Caco-2 (cell line): Measurements from ENCODE around the gene DHH. TPM values are rescaled to one million over a fixed set of nuclear protein-coding genes. Genes with fewer than 3 reads are reported as not detected.

ENCODE experiments used
- BruUV-seq: library from RNA; stranded (reverse); fragments of 400-500 nt; replicated peaks from 2 replicates; lab custom pipeline; 2021; lab: Mats Ljungman, UMichigan
- CTCF ChIA-PET: fragments of 300-600 bp; sonication (Branson Sonifier 250); formaldehyde crosslinking; loops from one replicate; lab custom pipeline; 2022; ENCODE audit warnings: antibody characterized with exemption; lab: Charles Lee
- POLR2A ChIA-PET: fragments of 300-600 bp; sonication (Branson Sonifier 250); formaldehyde crosslinking; loops from one replicate; lab custom pipeline; 2022; ENCODE audit warnings: antibody characterized with exemption; lab: Charles Lee
- DNase-seq, 2 experiments: peaks; one replicate each; pipeline versions ENCODE4 v3.0.0 to v3.0.0-alpha.2; 2020 to 2022
- H3K27me3 ChIP-seq: replicated peaks from 2 replicates; pipeline ENCODE4 v1.6.0; 2011; ENCODE audit warnings: low read length; ENCODE audit not compliant: control insufficient read depth, insufficient read depth
- H3K36me3 ChIP-seq: 2 replicates; pipeline ENCODE4 v1.5.1; 2011; ENCODE audit warnings: low read length; ENCODE audit not compliant: control insufficient read depth, insufficient read depth
- H3K4me1 ChIP-seq: fragments of 250-450 bp; sonication (Bioruptor Pico); 2 replicates; pipeline ENCODE4 v1.5.1; 2020; ENCODE audit warnings: mild to moderate bottlenecking
- H3K4me3 ChIP-seq: 2 replicates; pipeline ENCODE4 v1.5.1; 2011; ENCODE audit warnings: low read depth, mild to moderate bottlenecking, control low read depth, low read length
- H3K9me3 ChIP-seq: fragments of 250-450 bp; sonication (Bioruptor Pico); 2 replicates; pipeline ENCODE4 v1.5.1; 2020; ENCODE audit warnings: mild to moderate bottlenecking, moderate library complexity
- H3K27ac Mint-ChIP-seq: one replicate; pipeline ENCODE4 v1.8.0; 2022; ENCODE audit warnings: mixed read lengths; ENCODE audit not compliant: unreplicated experiment
- H3K27me3 Mint-ChIP-seq: one replicate; pipeline ENCODE4 v1.8.0; 2022; ENCODE audit warnings: mixed read lengths; ENCODE audit not compliant: insufficient read depth, unreplicated experiment
- H3K36me3 Mint-ChIP-seq: one replicate; pipeline ENCODE4 v1.8.0; 2022; ENCODE audit warnings: mild to moderate bottlenecking, mixed read lengths; ENCODE audit not compliant: insufficient read depth, unreplicated experiment
- H3K4me1 Mint-ChIP-seq: one replicate; pipeline ENCODE4 v1.8.0; 2022; ENCODE audit warnings: low read depth, mixed read lengths; ENCODE audit not compliant: unreplicated experiment
- H3K4me3 Mint-ChIP-seq: one replicate; pipeline ENCODE4 v1.8.0; 2022; ENCODE audit warnings: mild to moderate bottlenecking, moderate library complexity, mixed read lengths; ENCODE audit not compliant: unreplicated experiment
- H3K9me3 Mint-ChIP-seq: one replicate; pipeline ENCODE4 v1.8.0; 2022; ENCODE audit warnings: mixed read lengths; ENCODE audit not compliant: unreplicated experiment
- CTCF ChIP-seq, 2 experiments: fragments of 200-600 bp in 1 of 2; IDR thresholded peaks; 1 replicate in 1 of 2; 2 replicates in 1 of 2; pipeline versions ENCODE4 v1.5.1 to v1.8.0; 2011 to 2022; ENCODE audit warnings: antibody characterized with exemption in 1 of 2, control low read depth in 1 of 2, inconsistent platforms in 1 of 2, low read depth in 1 of 2, low read length in 1 of 2, mild to moderate bottlenecking in 1 of 2, moderate library complexity in 1 of 2; ENCODE audit not compliant: insufficient read depth in 1 of 2, severe bottlenecking in 1 of 2, unreplicated experiment in 1 of 2
- intact Hi-C: fragments of 100-400 bp; cut with micrococcal nuclease; formaldehyde crosslinking; loops from one replicate; pipeline ENCODE4 v1.10.0; 2022; ENCODE audit not compliant: unreplicated experiment
- total RNA-seq: library from RNA; stranded (reverse); gene quantifications from 2 replicates; pipeline ENCODE4 v1.2.3, GENCODE V29; 2022

Gene DHH
- total RNA-seq, 1 experiment from 2014 or later: 0.16 TPM

- peaks cover 26% of the 10 kb centered on the region for H3K36me3 Mint-ChIP-seq
- Histone ChIP-seq H3K36me3 (peaks cover 6% of the 10 kb centered on the region), H3K4me3 (peak overlapping the region; percentile 91), H3K27me3 (no peaks in the 10 kb centered on the region), H3K9me3 (no peaks in the 10 kb centered on the region), H3K4me1 (peaks cover 17% of the 10 kb centered on the region)
- H3K4me1 Mint-ChIP-seq: peaks cover 16% of the 10 kb centered on the region
- peak overlapping the region; percentile 83 for H3K4me3 Mint-ChIP-seq
- no peaks in the 10 kb centered on the region for H3K9me3 Mint-ChIP-seq
- ChIA-PET POLR2A (no interaction called here), CTCF (interaction anchor here (0.7 to 1.1 kb wide), 3 partner anchors 10 to 22 kb away, joined by 3 to 4 read pairs (median 3); partner anchors contain the start of gene RHEBL1)
- intact Hi-C loops: no loop called here
- BruUV-seq: no TSS peak
- no peaks in the 10 kb centered on the region for H3K27me3 Mint-ChIP-seq
- TF ChIP-seq CTCF (IDR thresholded peaks at IDR 0.05; ENCODE audit: insufficient read depth in 1 of 2, low read depth in 1 of 2, low read length in 1 of 2, severe bottlenecking in 1 of 2, unreplicated experiment in 1 of 2): no peak
- peak in 1 of 2 experiments; percentile 48 for DNase-seq
- peak overlapping the region; percentile 86 for H3K27ac Mint-ChIP-seq
These were observed 35.1 kb downstream of the DHH start for GRCh38 chr12:49059299-49060171.

- H3K9me3 Mint-ChIP-seq: no peaks in the 10 kb centered on the region
- ChIA-PET CTCF (interaction anchor here (0.7 to 1.1 kb wide), 2 partner anchors 15 to 22 kb away, joined by 3 read pairs; no protein-coding TSS in a partner anchor), POLR2A (no interaction called here)
- Histone ChIP-seq H3K4me3 (peak overlapping the region; percentile 91), H3K9me3 (no peaks in the 10 kb centered on the region), H3K36me3 (peaks cover 7% of the 10 kb centered on the region), H3K27me3 (no peaks in the 10 kb centered on the region), H3K4me1 (peaks cover 17% of the 10 kb centered on the region)
- H3K27me3 Mint-ChIP-seq: no peaks in the 10 kb centered on the region
- H3K4me3 Mint-ChIP-seq: peak overlapping the region; percentile 83
- DNase-seq: no peak
- no peak for TF ChIP-seq CTCF (IDR thresholded peaks at IDR 0.05; ENCODE audit: insufficient read depth in 1 of 2, low read depth in 1 of 2, low read length in 1 of 2, severe bottlenecking in 1 of 2, unreplicated experiment in 1 of 2)
- H3K4me1 Mint-ChIP-seq: peaks cover 16% of the 10 kb centered on the region
- BruUV-seq: no TSS peak
- peaks cover 32% of the 10 kb centered on the region for H3K36me3 Mint-ChIP-seq
- H3K27ac Mint-ChIP-seq: peak overlapping the region; percentile 86
- intact Hi-C loops: no loop called here
These were observed 35.6 kb downstream of the DHH start for GRCh38 chr12:49059045-49059298.

DNA sequence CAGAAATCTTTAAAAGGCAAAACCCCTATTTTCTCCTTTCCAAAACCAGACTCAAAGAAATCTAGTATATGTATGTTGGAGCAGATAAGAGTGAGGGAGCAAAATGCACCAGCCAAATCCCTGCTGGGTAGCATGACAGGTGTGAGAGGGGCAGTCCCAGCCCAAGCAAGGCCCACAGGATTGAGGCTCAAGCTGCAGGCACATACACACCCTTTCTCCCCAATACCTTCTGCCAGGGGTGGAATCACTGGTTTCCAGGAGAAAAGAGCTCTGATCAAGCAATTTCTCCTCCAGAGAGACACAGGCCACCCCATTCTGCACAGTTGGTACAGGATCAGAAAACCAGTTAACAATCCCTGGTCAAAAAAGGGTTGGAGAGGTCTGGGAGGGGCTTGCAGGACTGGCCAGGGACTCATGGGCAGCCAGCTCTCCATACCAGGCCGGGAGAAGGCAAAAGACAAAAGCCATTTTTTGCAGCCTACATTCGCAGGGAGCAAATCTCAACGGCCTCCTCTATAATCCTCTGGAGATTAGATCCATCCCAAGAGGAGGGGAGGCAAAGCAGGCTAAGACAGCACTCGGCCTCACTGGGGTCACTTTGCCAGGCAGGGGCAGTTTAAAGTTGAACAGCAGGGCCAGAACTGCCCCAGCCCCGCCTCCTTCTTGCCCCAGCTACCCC, 36.1 kb downstream of the DHH start:
- POLR2A ChIA-PET: no interaction called here
- H3K27me3 ChIP-seq: no peaks in the 10 kb centered on the region
- intact Hi-C loops: no loop called here
- peak overlapping the region; percentile 83 for H3K4me3 Mint-ChIP-seq
- CTCF ChIA-PET: interaction anchor here (0.7 to 1.1 kb wide), 3 partner anchors 12 to 21 kb away, joined by 3 read pairs; partner anchors contain the start of gene RHEBL1
- BruUV-seq: no TSS peak
- peaks cover 17% of the 10 kb centered on the region for H3K4me1 ChIP-seq
- peaks cover 36% of the 10 kb centered on the region for H3K36me3 Mint-ChIP-seq
- no peak for DNase-seq
- no peaks in the 10 kb centered on the region for H3K9me3 Mint-ChIP-seq
- H3K27me3 Mint-ChIP-seq: no peaks in the 10 kb centered on the region
- H3K27ac Mint-ChIP-seq: peak overlapping the region; percentile 86
- TF ChIP-seq CTCF (IDR thresholded peaks at IDR 0.05; ENCODE audit: insufficient read depth in 1 of 2, low read depth in 1 of 2, low read length in 1 of 2, severe bottlenecking in 1 of 2, unreplicated experiment in 1 of 2): no peak
- no peaks in the 10 kb centered on the region for H3K9me3 ChIP-seq
- peaks cover 16% of the 10 kb centered on the region for H3K4me1 Mint-ChIP-seq
- peak overlapping the region; percentile 91 for H3K4me3 ChIP-seq
- H3K36me3 ChIP-seq: peaks cover 7% of the 10 kb centered on the region
